C4-2B (cell line): Measurements from ENCODE around the gene ZNF880.

ENCODE experiments used
- H3K27ac ChIP-seq: fragments of 450-650 bp; 2 replicates; pipeline ENCODE4 v1.5.1; 2017
- ZFX ChIP-seq: fragments of 450-650 bp; IDR thresholded peaks from 2 replicates; pipeline ENCODE4 v1.6.1; 2017
- TF ChIP-seq, protein P1 (sequence below): fragments of 450-650 bp; conservative IDR thresholded peaks from 2 replicates; pipeline ENCODE4 v1.5.1; 2017; ENCODE audit warnings: mild to moderate bottlenecking

ZNF880 gene

DNA sequence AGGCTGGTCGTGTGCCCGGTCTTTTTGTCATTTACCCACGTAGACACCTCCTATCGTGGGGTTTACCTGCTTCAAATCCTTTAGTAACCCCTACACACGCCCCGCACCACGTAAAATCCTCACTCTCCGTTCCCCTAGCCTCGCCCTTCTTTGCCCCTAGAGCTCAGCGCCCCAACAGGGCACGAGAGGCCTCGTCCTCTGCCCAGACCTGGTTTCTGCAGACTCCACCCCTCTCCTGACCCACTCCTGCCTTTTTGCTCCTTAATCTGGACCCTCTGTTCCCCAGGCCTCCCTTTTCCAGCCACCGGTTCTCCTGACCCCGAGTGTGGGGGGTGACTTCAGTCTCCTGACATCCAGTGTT lies 28.3 kb downstream of the ZNF880 start:
- TF ChIP-seq ZFX = no peak; the same call in 1 of the 2 replicates
- TF ChIP-seq, protein P1, sequence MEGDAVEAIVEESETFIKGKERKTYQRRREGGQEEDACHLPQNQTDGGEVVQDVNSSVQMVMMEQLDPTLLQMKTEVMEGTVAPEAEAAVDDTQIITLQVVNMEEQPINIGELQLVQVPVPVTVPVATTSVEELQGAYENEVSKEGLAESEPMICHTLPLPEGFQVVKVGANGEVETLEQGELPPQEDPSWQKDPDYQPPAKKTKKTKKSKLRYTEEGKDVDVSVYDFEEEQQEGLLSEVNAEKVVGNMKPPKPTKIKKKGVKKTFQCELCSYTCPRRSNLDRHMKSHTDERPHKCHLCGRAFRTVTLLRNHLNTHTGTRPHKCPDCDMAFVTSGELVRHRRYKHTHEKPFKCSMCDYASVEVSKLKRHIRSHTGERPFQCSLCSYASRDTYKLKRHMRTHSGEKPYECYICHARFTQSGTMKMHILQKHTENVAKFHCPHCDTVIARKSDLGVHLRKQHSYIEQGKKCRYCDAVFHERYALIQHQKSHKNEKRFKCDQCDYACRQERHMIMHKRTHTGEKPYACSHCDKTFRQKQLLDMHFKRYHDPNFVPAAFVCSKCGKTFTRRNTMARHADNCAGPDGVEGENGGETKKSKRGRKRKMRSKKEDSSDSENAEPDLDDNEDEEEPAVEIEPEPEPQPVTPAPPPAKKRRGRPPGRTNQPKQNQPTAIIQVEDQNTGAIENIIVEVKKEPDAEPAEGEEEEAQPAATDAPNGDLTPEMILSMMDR = no peak; the same call in 1 of the 2 replicates

DNA sequence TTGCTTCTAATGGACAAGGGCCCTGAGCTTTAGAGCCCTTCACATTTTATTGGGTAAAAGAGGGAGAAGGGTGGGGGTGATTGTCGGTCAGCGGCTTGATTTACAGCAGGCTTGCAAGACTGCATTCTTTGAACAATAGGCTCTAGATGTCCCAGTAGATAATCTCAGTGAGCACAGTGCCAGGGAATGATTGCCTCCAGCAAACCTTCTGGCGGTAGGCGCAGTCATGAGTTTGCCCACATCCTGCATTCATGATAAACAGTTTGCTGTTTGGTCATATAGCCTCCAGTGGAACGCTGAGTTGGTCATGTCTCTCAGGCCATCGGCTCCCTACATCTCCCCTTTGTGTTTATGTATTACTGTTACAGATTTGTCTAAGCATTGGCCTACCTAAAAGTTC lies 40.6 kb downstream of the ZNF880 start:
- TF ChIP-seq ZFX = no peak
- TF ChIP-seq, protein P1 = no peak
- H3K27ac ChIP-seq = no peak overlapping the region

More for the DNA sequence above, 28.3 kb downstream of the ZNF880 start:
- H3K27ac ChIP-seq = peak overlapping the region; percentile 81

DNA sequence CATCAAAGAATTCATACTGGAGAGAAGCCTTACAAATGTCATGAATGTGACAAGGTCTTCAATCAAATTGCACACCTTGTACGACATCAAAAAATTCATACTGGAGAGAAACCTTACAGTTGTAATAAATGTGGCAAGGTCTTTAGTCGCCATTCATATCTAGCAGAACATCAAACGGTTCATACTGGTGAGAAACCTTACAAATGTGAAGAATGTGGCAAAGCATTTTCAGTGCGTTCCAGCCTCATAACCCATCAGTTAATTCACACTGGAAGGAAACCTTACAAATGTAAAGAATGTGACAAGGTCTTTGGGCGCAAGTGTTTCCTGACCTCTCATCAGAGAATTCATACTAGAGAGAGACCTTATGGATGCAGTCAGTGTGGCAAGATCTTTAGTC lies 46.0 kb downstream of the ZNF880 start:
- TF ChIP-seq ZFX = no peak
- TF ChIP-seq, protein P1 = no peak
- no peak overlapping the region for H3K27ac ChIP-seq

DNA sequence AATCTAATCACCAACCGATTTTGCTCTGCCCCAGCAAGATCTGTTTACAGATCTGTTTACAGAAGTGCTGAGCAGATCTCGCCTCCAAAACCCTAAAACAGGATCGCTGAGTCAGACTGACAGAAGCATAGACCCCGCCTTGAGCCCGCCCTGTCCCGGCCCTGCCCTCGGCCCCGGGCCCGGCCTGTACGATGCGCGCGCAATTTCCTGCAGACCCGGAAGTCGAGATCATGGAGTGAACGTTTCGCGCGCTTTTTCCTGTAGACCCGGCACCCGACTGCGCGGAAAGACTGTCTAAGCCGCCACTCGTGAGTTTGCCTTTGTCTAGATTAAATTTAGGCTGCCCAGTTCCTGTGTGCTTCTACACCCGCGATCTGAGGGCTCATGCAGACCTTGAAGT lies 59.2 kb downstream of the ZNF880 start, which contains the start of gene ZNF534:
ZNF534 (plus strand) TSS at position 212 of the 400 bp plus-strand sequence. CDS start 2,327 bp downstream, outside the sequence.
- no peak within 1 kb of the TSS for H3K27ac ChIP-seq

More for the DNA sequence above, 59.2 kb downstream of the ZNF880 start, which contains the start of gene ZNF534:
- no peak for TF ChIP-seq ZFX
- TF ChIP-seq, protein P1 = no peak
